GM18870 (cell line): ENCODE results near the gene RNF13.

Source experiments
- ATAC-seq: cut with Tn5 transposase; IDR thresholded peaks from one replicate; pipeline ENCODE4 v1.9.1; 2021; ENCODE audit warnings: moderate library complexity; ENCODE audit not compliant: unreplicated experiment

RNF13 gene

GRCh38 chr3:149812606-149813366, at the start of gene RNF13:
TSS of gene RNF13 (plus strand) at chr3:149813215. CDS start at chr3:149846027, 32,812 bp downstream.
- peak; percentile 87 for ATAC-seq

- no peak for ATAC-seq
These were observed 49.3 kb upstream of the RNF13 start for GRCh38 chr3:149763565-149764195.

- ATAC-seq, result no peak
These were observed 48.7 kb upstream of the RNF13 start for GRCh38 chr3:149764302-149764701.

GRCh38 chr3:149765762-149766334, 47.2 kb upstream of the RNF13 start:
- no peak for ATAC-seq

GRCh38 chr3:149767720-149768119, 45.3 kb upstream of the RNF13 start:
- no peak for ATAC-seq

- ATAC-seq, result no peak
These were observed 44.3 kb upstream of the RNF13 start for GRCh38 chr3:149768704-149769103.

GRCh38 chr3:149770246-149770645, 42.8 kb upstream of the RNF13 start:
- no peak for ATAC-seq

- no peak for ATAC-seq
These were observed 41.3 kb upstream of the RNF13 start for GRCh38 chr3:149771652-149772271.

- no peak for ATAC-seq
These were observed 40.2 kb upstream of the RNF13 start for GRCh38 chr3:149772861-149773260.

GRCh38 chr3:149776170-149776569, 36.8 kb upstream of the RNF13 start:
- ATAC-seq, result no peak

GRCh38 chr3:149777414-149778214, 35.4 kb upstream of the RNF13 start:
- ATAC-seq, result no peak

- no peak for ATAC-seq
These were observed 31.8 kb upstream of the RNF13 start for GRCh38 chr3:149781211-149781610.

- ATAC-seq, result no peak
These were observed 31.3 kb upstream of the RNF13 start for GRCh38 chr3:149781741-149782140.

GRCh38 chr3:149783576-149783975, 29.4 kb upstream of the RNF13 start:
- no peak for ATAC-seq

- ATAC-seq, result no peak
These were observed 28.8 kb upstream of the RNF13 start for GRCh38 chr3:149784064-149784704.

GRCh38 chr3:149790268-149790667, 22.7 kb upstream of the RNF13 start:
- ATAC-seq, result no peak

- no peak for ATAC-seq
These were observed 22.3 kb upstream of the RNF13 start for GRCh38 chr3:149790698-149791097.

GRCh38 chr3:149792452-149793270, 20.4 kb upstream of the RNF13 start, which contains the start of gene ANKUB1:
TSS of gene ANKUB1 (minus strand) at chr3:149792554. CDS start at chr3:149792366, 188 bp downstream.
- ATAC-seq, result no peak

GRCh38 chr3:149796026-149796425, 17.0 kb upstream of the RNF13 start:
- no peak for ATAC-seq
